Muscle layer of duodenum (tissue), 2 donors: ENCODE results near the gene C1orf141.

Experiments used
- H3K27ac ChIP-seq: one replicate; pipeline ENCODE4 v1.7.0; 2013; ENCODE audit warnings: mild to moderate bottlenecking, low read length
- H3K27me3 ChIP-seq: one replicate; pipeline ENCODE4 v1.7.0; 2013; ENCODE audit warnings: low read depth, mild to moderate bottlenecking, control low read depth, low read length
- H3K36me3 ChIP-seq, 2 donors: one replicate each; pipeline ENCODE4 v1.7.0; 2013; ENCODE audit warnings: low read length in 2 of 2, control low read depth in 1 of 2, mild to moderate bottlenecking in 1 of 2; ENCODE audit not compliant: insufficient read depth in 2 of 2, control insufficient read depth in 1 of 2
- H3K4me1 ChIP-seq, 2 donors: one replicate each; pipeline ENCODE4 v1.7.0; 2013; ENCODE audit warnings: low read length in 2 of 2, mild to moderate bottlenecking in 2 of 2, control low read depth in 1 of 2, moderate library complexity in 1 of 2; ENCODE audit not compliant: insufficient read depth in 2 of 2, control insufficient read depth in 1 of 2
- H3K4me3 ChIP-seq, 2 donors: one replicate each; pipeline ENCODE4 v1.7.0; 2013; ENCODE audit warnings: low read length in 2 of 2, low read depth in 1 of 2, mild to moderate bottlenecking in 1 of 2
- H3K9me3 ChIP-seq, 2 donors: one replicate each; pipeline ENCODE4 v1.7.0; 2013; ENCODE audit warnings: low read length in 2 of 2, control low read depth in 1 of 2, mild to moderate bottlenecking in 1 of 2; ENCODE audit not compliant: control insufficient read depth in 1 of 2
- donor health status: healthy.

Gene C1orf141

GRCh38 chr1:67118646-67119045 is 16.1 kb downstream of the C1orf141 start:
- no peak overlapping the region for H3K27ac ChIP-seq
- no peaks in the 10 kb centered on the region for H3K36me3 ChIP-seq
- no peaks in the 10 kb centered on the region for H3K27me3 ChIP-seq
- H3K4me1 ChIP-seq, result no peaks in the 10 kb centered on the region
- H3K4me3 ChIP-seq, result no peak overlapping the region
- peaks cover 0 to 14% of the 10 kb centered on the region in 2 donors for H3K9me3 ChIP-seq

GRCh38 chr1:67118191-67118590 is 16.6 kb downstream of the C1orf141 start:
- H3K27ac ChIP-seq, result no peak overlapping the region
- H3K9me3 ChIP-seq, result peaks cover 0 to 17% of the 10 kb centered on the region in 2 donors
- H3K36me3 ChIP-seq, result no peaks in the 10 kb centered on the region
- H3K4me3 ChIP-seq, result no peak overlapping the region
- H3K4me1 ChIP-seq, result no peaks in the 10 kb centered on the region
- no peaks in the 10 kb centered on the region for H3K27me3 ChIP-seq

GRCh38 chr1:67114162-67114561 is 20.6 kb downstream of the C1orf141 start:
- Histone ChIP-seq H3K4me1 (no peaks in the 10 kb centered on the region), H3K27me3 (no peaks in the 10 kb centered on the region)

GRCh38 chr1:67110352-67110751 is 24.4 kb downstream of the C1orf141 start:
- no peak overlapping the region for H3K4me3 ChIP-seq
- H3K4me1 ChIP-seq, result no peaks in the 10 kb centered on the region
- H3K9me3 ChIP-seq, result peaks cover 0 to 12% of the 10 kb centered on the region in 2 donors
- no peak overlapping the region for H3K27ac ChIP-seq
- no peaks in the 10 kb centered on the region for H3K27me3 ChIP-seq
- no peaks in the 10 kb centered on the region for H3K36me3 ChIP-seq

More at GRCh38 chr1:67114162-67114561, 20.6 kb downstream of the C1orf141 start:
- Histone ChIP-seq H3K4me3 (no peak overlapping the region), H3K9me3 (peaks cover 0 to 12% of the 10 kb centered on the region in 2 donors), H3K36me3 (no peaks in the 10 kb centered on the region), H3K27ac (no peak overlapping the region)

- Histone ChIP-seq H3K27ac (no peak overlapping the region), H3K4me1 (no peaks in the 10 kb centered on the region)
Measured at GRCh38 chr1:67105508-67105907, 29.3 kb downstream of the C1orf141 start.

GRCh38 chr1:67103548-67103947 is 31.2 kb downstream of the C1orf141 start:
- H3K4me1 ChIP-seq, result no peaks in the 10 kb centered on the region
- H3K27ac ChIP-seq, result no peak overlapping the region

More at GRCh38 chr1:67105508-67105907, 29.3 kb downstream of the C1orf141 start:
- no peaks in the 10 kb centered on the region for H3K36me3 ChIP-seq
- no peaks in the 10 kb centered on the region for H3K27me3 ChIP-seq
- no peaks in the 10 kb centered on the region for H3K9me3 ChIP-seq
- H3K4me3 ChIP-seq, result no peak overlapping the region

GRCh38 chr1:67100833-67101232 is 33.9 kb downstream of the C1orf141 start:
- Histone ChIP-seq H3K9me3 (no peaks in the 10 kb centered on the region), H3K27ac (no peak overlapping the region), H3K4me3 (no peak overlapping the region), H3K27me3 (no peaks in the 10 kb centered on the region), H3K36me3 (no peaks in the 10 kb centered on the region), H3K4me1 (no peaks in the 10 kb centered on the region)

More at GRCh38 chr1:67103548-67103947, 31.2 kb downstream of the C1orf141 start:
- Histone ChIP-seq H3K27me3 (no peaks in the 10 kb centered on the region), H3K9me3 (no peaks in the 10 kb centered on the region), H3K36me3 (no peaks in the 10 kb centered on the region), H3K4me3 (no peak overlapping the region)

GRCh38 chr1:67097305-67097704 is 37.5 kb downstream of the C1orf141 start:
- no peaks in the 10 kb centered on the region for H3K27me3 ChIP-seq
- no peak overlapping the region for H3K4me3 ChIP-seq
- H3K36me3 ChIP-seq, result no peaks in the 10 kb centered on the region
- H3K4me1 ChIP-seq, result no peaks in the 10 kb centered on the region
- H3K27ac ChIP-seq, result no peak overlapping the region
- H3K9me3 ChIP-seq, result no peaks in the 10 kb centered on the region

- Histone ChIP-seq H3K27ac (no peak overlapping the region), H3K9me3 (peaks cover 0 to 7% of the 10 kb centered on the region in 2 donors), H3K4me1 (no peaks in the 10 kb centered on the region), H3K36me3 (no peaks in the 10 kb centered on the region), H3K4me3 (no peak overlapping the region), H3K27me3 (no peaks in the 10 kb centered on the region)
Measured at GRCh38 chr1:67094191-67094590, 40.6 kb downstream of the C1orf141 start.

GRCh38 chr1:67089685-67090208 is 45.0 kb downstream of the C1orf141 start:
- H3K36me3 ChIP-seq, result no peaks in the 10 kb centered on the region
- no peaks in the 10 kb centered on the region for H3K27me3 ChIP-seq
- peaks cover 0 to 7% of the 10 kb centered on the region in 2 donors for H3K9me3 ChIP-seq
- no peak overlapping the region for H3K27ac ChIP-seq
- no peaks in the 10 kb centered on the region for H3K4me1 ChIP-seq
- no peak overlapping the region for H3K4me3 ChIP-seq

GRCh38 chr1:67088440-67088839 is 46.3 kb downstream of the C1orf141 start:
- Histone ChIP-seq H3K36me3 (no peaks in the 10 kb centered on the region), H3K4me3 (no peak overlapping the region), H3K27me3 (no peaks in the 10 kb centered on the region), H3K27ac (no peak overlapping the region), H3K4me1 (no peaks in the 10 kb centered on the region), H3K9me3 (peaks cover 0 to 7% of the 10 kb centered on the region in 2 donors)

GRCh38 chr1:67085326-67085725 is 49.4 kb downstream of the C1orf141 start:
- no peak overlapping the region for H3K4me3 ChIP-seq
- no peaks in the 10 kb centered on the region for H3K36me3 ChIP-seq
- H3K27ac ChIP-seq, result no peak overlapping the region
- H3K9me3 ChIP-seq, result peaks cover 0 to 7% of the 10 kb centered on the region in 2 donors
- no peaks in the 10 kb centered on the region for H3K27me3 ChIP-seq
- no peaks in the 10 kb centered on the region for H3K4me1 ChIP-seq
